Measurements from ENCODE around the gene WFS1. TPM values are rescaled to one million over a fixed set of nuclear protein-coding genes. Genes with fewer than 3 reads are reported as not detected.
A peak's percentile ranks its signal among the peaks of the same experiment; 100 is the strongest.

Gene WFS1
- total RNA-seq, 1 donor, result 2.2 TPM

- no peak for DNase-seq (ENCODE audit: low read depth in 2 of 3, low spot score in 2 of 3)
Observed at GRCh38 chr4:6333301-6334202, 63.9 kb downstream of the WFS1 start.

- DNase-seq (ENCODE audit: low read depth in 2 of 3, low spot score in 2 of 3), result no peak
Observed at GRCh38 chr4:6334203-6334887, 64.7 kb downstream of the WFS1 start.

- DNase-seq (ENCODE audit: low read depth in 2 of 3, low spot score in 2 of 3), result no peak
Observed at GRCh38 chr4:6335040-6335590, 65.5 kb downstream of the WFS1 start.

- DNase-seq (ENCODE audit: low read depth in 2 of 3, low spot score in 2 of 3), result no peak
Observed at GRCh38 chr4:6336166-6336565, 66.5 kb downstream of the WFS1 start.

- DNase-seq (ENCODE audit: low read depth in 2 of 3, low spot score in 2 of 3), result no peak
Observed at GRCh38 chr4:6337331-6337935, 67.8 kb downstream of the WFS1 start.

GRCh38 chr4:6338175-6338950 is 68.7 kb downstream of the WFS1 start:
- peak in 1 of 3 donors; percentile 32 for DNase-seq (ENCODE audit: low read depth in 2 of 3, low spot score in 2 of 3)

- no peak for DNase-seq (ENCODE audit: low read depth in 2 of 3, low spot score in 2 of 3)
Observed at GRCh38 chr4:6338951-6339817, 69.5 kb downstream of the WFS1 start.

GRCh38 chr4:6339818-6340445 is 70.3 kb downstream of the WFS1 start:
- no peak for DNase-seq (ENCODE audit: low read depth in 2 of 3, low spot score in 2 of 3)

- DNase-seq (ENCODE audit: low read depth in 2 of 3, low spot score in 2 of 3), result no peak
Observed at GRCh38 chr4:6340446-6341015, 70.9 kb downstream of the WFS1 start.

GRCh38 chr4:6341696-6342095 is 72.0 kb downstream of the WFS1 start:
- DNase-seq (ENCODE audit: low read depth in 2 of 3, low spot score in 2 of 3), result no peak

- DNase-seq (ENCODE audit: low read depth in 2 of 3, low spot score in 2 of 3), result peak in 2 of 3 donors; percentile 48 to 56
Observed at GRCh38 chr4:6342530-6343293, 73.1 kb downstream of the WFS1 start.

GRCh38 chr4:6343939-6344408 is 74.3 kb downstream of the WFS1 start:
- no peak for DNase-seq (ENCODE audit: low read depth in 2 of 3, low spot score in 2 of 3)

- DNase-seq (ENCODE audit: low read depth in 2 of 3, low spot score in 2 of 3), result no peak
Observed at GRCh38 chr4:6345096-6345830, 75.6 kb downstream of the WFS1 start.

- DNase-seq (ENCODE audit: low read depth in 2 of 3, low spot score in 2 of 3), result no peak
Observed at GRCh38 chr4:6345866-6346265, 76.2 kb downstream of the WFS1 start.

GRCh38 chr4:6346373-6347110 is 76.9 kb downstream of the WFS1 start:
- DNase-seq (ENCODE audit: low read depth in 2 of 3, low spot score in 2 of 3), result no peak

- DNase-seq (ENCODE audit: low read depth in 2 of 3, low spot score in 2 of 3), result no peak
Observed at GRCh38 chr4:6347511-6348045, 77.9 kb downstream of the WFS1 start.
